Activated CD4-positive, alpha-beta T cell treated with anti-CD3 and anti-CD28 coated beads, Interleukin-2, amount 50 U/mL, for 1 hour (primary cell): ENCODE results near the gene NLRP3.
"Not testable (repeated sequence)": the region's sequence is repeated elsewhere in the genome, so short reads cannot be mapped to it uniquely, and the experiment has no call there.

ENCODE experiments used
- DNase-seq: peaks from one replicate; pipeline ENCODE4 v3.0.0-alpha.2; 2020

NLRP3 gene

DNA sequence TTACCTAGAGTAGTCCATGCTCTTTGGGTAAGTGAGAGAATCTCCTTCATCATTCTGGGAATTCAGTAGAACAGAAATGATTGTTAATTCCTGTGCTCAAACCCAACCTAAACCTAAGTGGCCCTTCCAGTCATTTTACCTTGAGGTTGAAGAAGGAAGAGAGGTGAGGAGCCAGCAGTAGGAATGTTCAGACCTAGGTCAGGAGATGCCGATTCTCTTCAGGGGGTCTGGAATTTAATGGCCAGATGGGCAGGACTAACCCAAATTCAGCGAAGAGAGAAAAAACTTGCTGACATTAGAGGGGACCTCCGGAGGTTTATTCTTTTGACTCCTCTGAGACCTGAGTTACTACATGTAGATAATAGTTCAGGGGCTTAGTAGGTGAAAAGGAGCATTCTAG, 58.4 kb downstream of the NLRP3 start:
- no peak for DNase-seq

DNA sequence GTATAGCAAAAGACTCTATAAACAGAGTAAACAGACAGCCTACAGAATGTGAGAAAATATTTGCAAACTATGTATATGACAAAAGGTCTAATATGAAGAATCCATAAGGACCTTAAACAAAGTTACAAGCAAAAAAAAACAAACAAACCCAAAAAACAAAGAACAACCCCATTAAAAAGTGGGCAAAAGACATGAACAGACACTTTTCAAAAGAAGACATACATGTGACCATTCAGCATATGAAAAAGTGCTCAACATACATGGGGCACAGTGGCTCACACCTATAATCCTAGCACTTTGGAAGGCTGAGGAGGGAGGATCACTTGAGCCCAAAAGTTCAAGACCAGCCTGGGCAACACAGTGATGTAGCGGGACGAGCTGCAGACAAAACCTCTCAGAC, 59.8 kb downstream of the NLRP3 start:
- no peak for DNase-seq

GRCh38 chr1:247476328-247477058, 60.5 kb downstream of the NLRP3 start:
- DNase-seq: not testable (repeated sequence)

- no peak for DNase-seq
Measured at GRCh38 chr1:247482747-247483146, 66.8 kb downstream of the NLRP3 start.

GRCh38 chr1:247487057-247487456, 71.1 kb downstream of the NLRP3 start:
- peak; percentile 15 for DNase-seq

DNA sequence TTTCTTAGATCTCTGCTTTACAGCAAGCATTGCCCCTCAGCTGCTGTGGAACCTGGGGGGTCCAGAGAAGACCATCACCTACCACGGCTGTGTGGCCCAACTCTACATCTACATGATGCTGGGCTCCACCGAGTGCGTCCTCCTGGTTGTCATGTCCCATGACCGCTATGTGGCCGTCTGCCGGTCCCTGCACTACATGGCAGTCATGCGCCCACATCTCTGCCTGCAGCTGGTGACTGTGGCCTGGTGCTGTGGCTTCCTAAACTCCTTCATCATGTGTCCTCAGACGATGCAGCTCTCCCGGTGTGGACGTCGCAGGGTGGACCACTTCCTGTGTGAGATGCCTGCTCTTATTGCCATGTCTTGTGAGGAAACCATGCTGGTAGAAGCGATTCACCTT, 75.4 kb downstream of the NLRP3 start:
- DNase-seq: no peak

DNA sequence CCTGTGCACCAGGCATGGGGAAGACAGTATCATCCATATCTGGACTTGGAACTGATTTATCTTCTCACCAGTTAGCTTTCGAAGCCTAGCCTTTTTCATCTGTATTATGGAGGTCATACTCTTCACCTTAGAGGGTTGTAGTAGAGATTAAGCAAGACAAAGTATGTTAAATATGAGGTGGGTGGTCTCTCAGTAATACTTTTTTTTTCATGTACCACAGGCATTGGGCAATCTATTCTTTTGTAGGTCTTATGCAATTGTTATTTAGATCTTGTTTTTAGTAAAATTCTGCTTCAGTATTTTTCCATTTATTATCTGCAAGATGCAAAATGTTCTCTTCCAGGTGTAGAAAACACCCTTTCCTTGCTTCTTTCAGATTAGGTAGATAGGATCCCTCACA, 77.1 kb downstream of the NLRP3 start:
- no peak for DNase-seq

DNA sequence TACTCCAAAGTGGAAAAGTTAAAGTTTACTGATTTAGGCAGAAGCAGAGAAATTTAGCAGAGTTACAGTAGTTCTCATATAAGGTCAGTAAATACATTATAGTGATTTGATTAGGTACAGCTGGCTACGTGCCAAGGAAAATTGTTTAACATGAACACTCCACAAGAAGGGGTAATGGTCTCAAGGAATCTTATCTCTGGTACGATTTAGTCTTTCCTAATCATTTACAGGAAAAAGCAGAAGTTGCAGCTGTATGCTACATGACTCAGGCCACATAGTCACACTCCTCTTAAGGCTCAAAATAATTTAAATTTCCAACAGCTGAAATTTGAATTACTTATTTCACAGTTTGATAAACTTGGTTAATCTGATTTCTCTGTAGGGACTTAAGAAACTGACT, 78.8 kb downstream of the NLRP3 start:
- no peak for DNase-seq

DNA sequence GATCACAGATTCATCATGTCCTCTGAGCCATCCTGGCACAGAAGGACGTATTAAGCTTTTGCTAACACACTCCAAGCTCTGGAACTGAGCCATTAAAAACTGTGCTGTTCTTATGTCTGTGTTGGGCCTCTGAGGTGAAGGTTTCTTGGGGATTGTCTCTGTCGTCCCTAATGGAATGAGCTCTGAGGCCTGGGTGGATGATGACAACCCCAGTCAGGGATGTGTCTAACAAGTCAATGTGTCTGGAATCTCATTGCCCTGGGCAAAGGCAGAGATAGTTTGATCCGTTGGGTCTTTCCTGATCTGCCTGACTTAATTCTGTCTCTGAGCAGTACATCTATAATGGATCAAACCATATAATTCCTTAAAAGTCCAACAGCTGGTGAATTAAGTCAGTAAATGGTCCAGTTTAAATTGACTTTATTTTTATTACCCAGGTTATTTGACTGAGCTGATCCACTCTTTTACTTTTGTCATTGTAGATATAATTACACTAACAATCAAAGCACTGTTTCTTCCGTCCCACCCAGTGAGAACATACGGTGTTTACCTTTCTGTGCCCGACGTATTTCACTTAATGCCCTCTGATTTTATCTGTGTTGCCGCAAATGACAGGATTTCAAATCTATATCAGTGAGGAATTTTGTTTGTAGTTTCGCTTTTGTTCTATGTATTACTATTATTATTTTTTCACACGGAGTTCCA, 80.8 kb downstream of the NLRP3 start:
- no peak for DNase-seq
